Brain microvascular endothelial cell (primary cell): ENCODE data around the gene TMIGD2.

Experiments used
- DNase-seq: peaks from one replicate; pipeline ENCODE4 v3.0.0-alpha.2; 2020
- H3K27ac ChIP-seq: fragments of 250-450 bp; sonication (Bioruptor Pico); 2 replicates; pipeline ENCODE4 v1.5.1; 2020; ENCODE audit warnings: mild to moderate bottlenecking, moderate library complexity
- H3K27me3 ChIP-seq: fragments of 250-450 bp; sonication (Bioruptor Pico); replicated peaks from 2 replicates; pipeline ENCODE4 v1.5.1; 2020; ENCODE audit warnings: mild to moderate bottlenecking
- H3K36me3 ChIP-seq: fragments of 250-450 bp; sonication (Bioruptor Pico); replicated peaks from 2 replicates; pipeline ENCODE4 v1.5.1; 2020; ENCODE audit warnings: mild to moderate bottlenecking
- H3K4me3 ChIP-seq: 2 replicates; pipeline ENCODE4 v1.5.1; 2011; ENCODE audit warnings: low read depth, mild to moderate bottlenecking, control low read depth, low read length, moderate library complexity
- in situ Hi-C: cut with HindIII; loops from 2 replicates; pipeline ENCODE4 v1.10.0; 2017; ENCODE audit warnings: low sequenced_read_pairs, low pct_ligation_motif_present
- TF ChIP-seq, protein P1 (sequence below): IDR thresholded peaks from 2 replicates; pipeline ENCODE4 v1.5.1; 2011; ENCODE audit warnings: low read depth, mild to moderate bottlenecking, moderate library complexity, low read length, control low read depth, inconsistent platforms; ENCODE audit errors: missing control alignments

TMIGD2 gene

DNA sequence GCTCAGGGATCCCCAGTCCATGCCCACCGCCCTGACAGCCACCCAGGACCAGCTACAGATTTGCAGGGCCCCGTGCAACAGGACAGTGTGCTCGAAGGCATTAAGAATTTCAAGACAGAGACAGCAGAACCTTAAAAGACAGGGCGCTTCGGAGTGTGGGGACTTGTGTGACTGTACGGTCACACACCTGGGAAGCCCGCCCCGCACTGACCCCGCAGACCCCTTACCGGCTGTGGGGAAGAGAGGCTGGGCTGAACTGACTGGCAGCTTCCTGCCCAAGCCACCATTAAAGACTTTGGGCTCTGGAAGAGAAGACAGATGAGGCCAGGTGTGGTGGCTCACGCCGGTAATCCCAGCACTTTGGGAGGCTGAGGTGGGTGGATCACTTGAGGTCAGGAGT, 22.0 kb upstream of the TMIGD2 start:
- H3K4me3 ChIP-seq: no peak overlapping the region
- no peak for DNase-seq
- H3K27me3 ChIP-seq: no peaks in the 10 kb centered on the region
- no peak overlapping the region for H3K27ac ChIP-seq
- TF ChIP-seq, protein P1, sequence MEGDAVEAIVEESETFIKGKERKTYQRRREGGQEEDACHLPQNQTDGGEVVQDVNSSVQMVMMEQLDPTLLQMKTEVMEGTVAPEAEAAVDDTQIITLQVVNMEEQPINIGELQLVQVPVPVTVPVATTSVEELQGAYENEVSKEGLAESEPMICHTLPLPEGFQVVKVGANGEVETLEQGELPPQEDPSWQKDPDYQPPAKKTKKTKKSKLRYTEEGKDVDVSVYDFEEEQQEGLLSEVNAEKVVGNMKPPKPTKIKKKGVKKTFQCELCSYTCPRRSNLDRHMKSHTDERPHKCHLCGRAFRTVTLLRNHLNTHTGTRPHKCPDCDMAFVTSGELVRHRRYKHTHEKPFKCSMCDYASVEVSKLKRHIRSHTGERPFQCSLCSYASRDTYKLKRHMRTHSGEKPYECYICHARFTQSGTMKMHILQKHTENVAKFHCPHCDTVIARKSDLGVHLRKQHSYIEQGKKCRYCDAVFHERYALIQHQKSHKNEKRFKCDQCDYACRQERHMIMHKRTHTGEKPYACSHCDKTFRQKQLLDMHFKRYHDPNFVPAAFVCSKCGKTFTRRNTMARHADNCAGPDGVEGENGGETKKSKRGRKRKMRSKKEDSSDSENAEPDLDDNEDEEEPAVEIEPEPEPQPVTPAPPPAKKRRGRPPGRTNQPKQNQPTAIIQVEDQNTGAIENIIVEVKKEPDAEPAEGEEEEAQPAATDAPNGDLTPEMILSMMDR: no peak
- in situ Hi-C loops: no loop called here
- H3K36me3 ChIP-seq: no peaks in the 10 kb centered on the region

DNA sequence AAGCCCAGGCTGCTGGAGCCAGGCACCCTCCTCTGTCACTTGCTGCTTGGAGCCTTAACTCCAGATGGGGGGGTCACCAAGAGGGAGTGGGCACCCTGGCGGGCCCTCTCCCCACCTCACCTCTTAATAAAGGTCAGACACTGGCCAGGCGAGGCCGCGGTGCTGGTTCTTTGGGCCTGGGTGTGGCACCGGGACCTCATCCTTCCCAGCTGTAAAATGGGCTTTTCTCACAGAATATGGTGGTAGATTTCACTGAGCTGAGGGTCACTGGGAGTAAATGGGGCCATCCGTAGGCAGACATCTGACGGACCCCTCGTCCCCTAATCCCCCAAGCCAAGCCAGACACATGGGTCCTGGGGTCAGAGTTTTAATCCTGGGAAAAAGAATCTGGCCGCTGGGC, 21.5 kb upstream of the TMIGD2 start:
- Histone ChIP-seq H3K27me3 (no peaks in the 10 kb centered on the region), H3K4me3 (no peak overlapping the region), H3K36me3 (no peaks in the 10 kb centered on the region), H3K27ac (no peak overlapping the region)
- in situ Hi-C loops: no loop called here
- TF ChIP-seq, protein P1: no peak
- no peak for DNase-seq

DNA sequence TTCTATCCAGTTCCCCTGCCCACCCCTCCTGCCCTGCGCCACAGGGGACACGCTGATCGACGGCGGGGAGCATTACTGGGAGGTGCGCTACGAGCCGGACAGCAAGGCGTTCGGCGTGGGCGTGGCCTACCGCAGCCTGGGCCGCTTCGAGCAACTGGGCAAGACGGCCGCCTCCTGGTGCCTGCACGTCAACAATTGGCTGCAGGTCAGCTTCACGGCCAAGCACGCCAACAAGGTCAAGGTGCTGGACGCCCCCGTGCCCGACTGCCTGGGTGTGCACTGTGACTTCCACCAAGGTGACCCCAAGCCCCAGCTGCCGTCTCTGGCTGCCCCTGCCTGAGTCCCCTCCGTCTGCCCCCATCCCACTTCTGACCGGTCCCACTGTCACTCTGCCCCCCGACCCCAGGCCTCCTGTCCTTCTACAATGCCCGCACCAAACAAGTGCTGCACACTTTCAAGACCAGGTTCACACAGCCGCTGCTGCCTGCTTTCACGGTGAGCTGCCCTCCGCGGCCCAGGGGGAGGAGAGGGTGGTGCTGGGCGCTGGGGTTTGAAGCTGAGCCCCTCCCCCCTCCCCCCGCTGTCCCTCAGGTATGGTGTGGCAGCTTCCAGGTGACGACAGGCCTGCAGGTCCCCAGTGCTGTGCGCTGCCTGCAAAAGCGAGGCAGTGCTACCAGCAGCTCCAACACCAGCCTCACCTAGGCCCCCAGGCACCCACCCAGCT, 20.9 kb upstream of the TMIGD2 start:
- H3K27me3 ChIP-seq: no peaks in the 10 kb centered on the region
- H3K36me3 ChIP-seq: peaks cover 2% of the 10 kb centered on the region
- in situ Hi-C loops: no loop called here
- no peak overlapping the region for H3K27ac ChIP-seq
- TF ChIP-seq, protein P1: no peak
- DNase-seq: no peak
- no peak overlapping the region for H3K4me3 ChIP-seq

DNA sequence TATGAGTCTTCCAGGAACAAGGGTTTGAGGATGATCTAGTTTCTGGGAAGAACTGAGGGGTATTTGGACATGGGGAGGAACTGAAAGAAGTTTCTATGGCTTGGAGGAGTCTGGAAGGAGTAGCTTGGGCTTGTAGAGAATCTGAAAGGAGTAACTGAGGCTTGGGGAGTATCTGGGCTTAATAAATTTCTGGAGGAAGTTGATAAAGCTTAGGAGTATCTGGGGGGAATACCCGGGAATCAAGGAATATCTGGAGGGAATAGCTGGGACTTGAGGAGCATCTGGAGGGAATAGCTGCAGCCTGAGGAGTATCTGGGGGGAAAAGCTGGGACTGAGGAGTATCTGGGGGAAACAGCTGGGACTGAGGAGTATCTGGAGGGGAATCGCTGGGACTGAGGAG, 18.2 kb upstream of the TMIGD2 start:
- no peak overlapping the region for H3K27ac ChIP-seq
- H3K27me3 ChIP-seq: no peaks in the 10 kb centered on the region
- DNase-seq: no peak
- TF ChIP-seq, protein P1: no peak
- in situ Hi-C loops: no loop called here
- peaks cover 4% of the 10 kb centered on the region for H3K36me3 ChIP-seq
- H3K4me3 ChIP-seq: no peak overlapping the region

DNA sequence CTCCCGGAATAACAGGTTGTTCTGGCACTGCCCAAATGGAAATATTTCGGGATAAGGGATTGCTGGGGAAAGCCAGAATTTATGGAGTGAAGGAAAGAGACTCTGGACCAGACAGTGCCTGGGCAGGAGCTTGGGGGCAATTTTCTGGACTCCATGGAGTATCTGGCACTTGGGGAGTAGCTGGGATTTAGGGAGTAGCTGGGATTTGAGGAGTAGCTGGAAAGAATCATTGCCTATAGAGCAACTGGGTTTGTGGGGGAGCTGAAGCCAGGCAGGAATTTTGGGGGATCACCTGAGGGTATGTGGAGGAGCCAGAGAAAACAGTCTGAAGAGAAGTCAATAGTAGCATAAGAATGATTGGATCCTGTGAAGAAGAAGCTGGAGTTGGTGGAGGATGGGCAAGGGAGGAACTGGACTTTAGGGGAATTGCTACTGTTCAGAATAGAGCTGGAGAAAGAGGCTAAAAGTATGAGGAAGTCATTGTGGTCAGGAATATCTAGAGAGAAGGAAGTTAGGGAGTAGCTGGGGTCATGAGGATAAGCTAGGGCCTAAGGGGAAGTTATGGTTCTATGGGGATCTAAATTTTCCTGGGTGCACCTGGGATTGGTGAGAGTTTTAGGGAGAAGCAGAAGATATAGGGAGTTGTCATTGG, 17.0 kb upstream of the TMIGD2 start:
- no peak overlapping the region for H3K27ac ChIP-seq
- no peak overlapping the region for H3K4me3 ChIP-seq
- H3K27me3 ChIP-seq: no peaks in the 10 kb centered on the region
- peaks cover 4% of the 10 kb centered on the region for H3K36me3 ChIP-seq
- TF ChIP-seq, protein P1: no peak
- in situ Hi-C loops: no loop called here
- no peak for DNase-seq
